Measurements from ENCODE around the gene STX5. TPM values are rescaled to one million over a fixed set of nuclear protein-coding genes. Genes with fewer than 3 reads are reported as not detected.

The STX5 gene
- total RNA-seq, 5 donors from 2014 or later (not counting 1 experiment from before 2014, with no cell fraction given), result 49.3 to 132 (median 58.0) TPM

- peaks cover 32 to 37% of the 10 kb centered on the region in 2 experiments for H3K4me1 ChIP-seq (ENCODE audit: control insufficient read depth in 1 of 2, extremely low read depth in 1 of 2, insufficient read depth in 2 of 2, low read length in 2 of 2)
- Mint-ChIP-seq H3K36me3 (peaks cover 38% of the 10 kb centered on the region), H3K27me3 (no peaks in the 10 kb centered on the region)
Measured at GRCh38 chr11:62855571-62856332, 23.9 kb upstream of the STX5 start.

GRCh38 chr11:62854825-62855570, 23.1 kb upstream of the STX5 start:
- Mint-ChIP-seq H3K9me3 (no peaks in the 10 kb centered on the region), H3K36me3 (peaks cover 38% of the 10 kb centered on the region), H3K4me3 (peak overlapping the region; percentile 93 to 98 (median 97)), H3K27ac (peak overlapping the region; percentile 94 to 96), H3K27me3 (no peaks in the 10 kb centered on the region), H3K4me1 (peaks cover 45 to 65% (median 63%) of the 10 kb centered on the region in 3 donors)
- peak in 1 of 35 experiments; percentile 26 for DNase-seq
- Histone ChIP-seq H3K27me3 (replicated peaks in 1 of 2; ENCODE audit: control insufficient read depth in 2 of 2, extremely low read depth in 1 of 2, insufficient read depth in 2 of 2, low read length in 1 of 2) (no peaks in the 10 kb centered on the region), H3K36me3 (ENCODE audit: control insufficient read depth in 2 of 2, extremely low read depth in 1 of 2, insufficient read depth in 1 of 2, low read length in 1 of 2) (peaks cover 0 to 33% of the 10 kb centered on the region in 2 donors), H3K9me3 (no peaks in the 10 kb centered on the region), H3K4me3 (ENCODE audit: control insufficient read depth in 1 of 2, extremely low read depth in 1 of 2, low read length in 1 of 2) (peak overlapping the region; percentile 81 to 100), H3K4me1 (ENCODE audit: control insufficient read depth in 1 of 2, extremely low read depth in 1 of 2, insufficient read depth in 2 of 2, low read length in 2 of 2) (peaks cover 32 to 40% of the 10 kb centered on the region in 2 experiments), H3K27ac (ENCODE audit: low read length) (peak overlapping the region; percentile 62)
- ChIA-PET CTCF (interaction anchor here (0.5 to 2.8 kb wide), 6 partner anchors 14 to 263 kb away, joined by 3 to 19 read pairs (median 4); partner anchors contain the start of genes B3GAT3 (in 1 of the 2) and ZBTB3 (in 1 of the 2)), POLR2A (interaction anchor here (0.5 to 6.5 kb wide), 31 partner anchors 11 to 349 kb away, joined by 3 to 71 read pairs (median 4); partner anchors contain the start of genes STX5 (in 2 of the 2), C11orf98 (in 1 of the 2), CSKMT (in 1 of the 2) and EEF1G (in 1 of the 2))
- peak in 1 of 4 experiments; percentile 7 for ATAC-seq (replicated peaks in 1 of 4)
- 0% methylated on average over 11 of the region's 15 CpGs for WGBS (ENCODE audit: insufficient coverage)

More at GRCh38 chr11:62855571-62856332, 23.9 kb upstream of the STX5 start:
- H3K4me1 Mint-ChIP-seq, result peaks cover 45 to 65% (median 63%) of the 10 kb centered on the region in 3 donors
- Histone ChIP-seq H3K36me3 (ENCODE audit: control insufficient read depth in 2 of 2, extremely low read depth in 1 of 2, insufficient read depth in 1 of 2, low read length in 1 of 2) (peaks cover 0 to 33% of the 10 kb centered on the region in 2 donors), H3K4me3 (ENCODE audit: control insufficient read depth in 1 of 2, extremely low read depth in 1 of 2, low read length in 1 of 2) (peak overlapping the region; percentile 81 to 100), H3K9me3 (no peaks in the 10 kb centered on the region), H3K27me3 (replicated peaks in 1 of 2; ENCODE audit: control insufficient read depth in 2 of 2, extremely low read depth in 1 of 2, insufficient read depth in 2 of 2, low read length in 1 of 2) (no peaks in the 10 kb centered on the region), H3K27ac (ENCODE audit: low read length) (peak overlapping the region; percentile 62)
- ATAC-seq (replicated peaks in 1 of 4), result peak; percentile 89 to 94 (median 92)
- ChIA-PET POLR2A (interaction anchor here (0.5 to 6.5 kb wide), 34 partner anchors 9 to 711 kb away, joined by 3 to 71 read pairs (median 4); partner anchors contain the start of genes C11orf98 (in 2 of the 2), CSKMT (in 2 of the 2), STX5 (in 2 of the 2) and LBHD1 (in 1 of the 2)), CTCF (interaction anchor here in 1 of 2 donors (0.5 to 2.8 kb wide), 12 partner anchors 8 to 282 kb away, joined by 3 to 19 read pairs (median 4); partner anchors contain the start of genes B3GAT3, HNRNPUL2, SLC3A2 and ZBTB3)
- DNase-seq, result peak; percentile 93 to 99 (median 96)
- no peaks in the 10 kb centered on the region for H3K9me3 Mint-ChIP-seq
- 0% methylated on average over 51 of the region's 54 CpGs for WGBS (ENCODE audit: insufficient coverage)
- peak overlapping the region; percentile 94 to 96 for H3K27ac Mint-ChIP-seq
- H3K4me3 Mint-ChIP-seq, result peak overlapping the region; percentile 93 to 98 (median 97)

- ChIA-PET CTCF (interaction anchor here (0.5 to 1.2 kb wide), 7 partner anchors 12 to 262 kb away, joined by 3 to 5 read pairs (median 3); partner anchors contain the start of gene SLC3A2 (in 1 of the 2)), POLR2A (interaction anchor here (0.5 to 6.5 kb wide), 29 partner anchors 8 to 430 kb away, joined by 3 to 71 read pairs (median 4); partner anchors contain the start of genes C11orf98 (in 1 of the 2), CSKMT (in 1 of the 2), EEF1G (in 1 of the 2) and LBHD1 (in 1 of the 2))
- H3K9me3 Mint-ChIP-seq, result no peaks in the 10 kb centered on the region
- peaks cover 0 to 33% of the 10 kb centered on the region in 2 donors for H3K36me3 ChIP-seq (ENCODE audit: control insufficient read depth in 2 of 2, extremely low read depth in 1 of 2, insufficient read depth in 1 of 2, low read length in 1 of 2)
- DNase-seq (no peak), ATAC-seq (replicated peaks in 1 of 4) (no peak)
- peaks cover 32 to 40% of the 10 kb centered on the region in 2 experiments for H3K4me1 ChIP-seq (ENCODE audit: control insufficient read depth in 1 of 2, extremely low read depth in 1 of 2, insufficient read depth in 2 of 2, low read length in 2 of 2)
- peaks cover 38% of the 10 kb centered on the region for H3K36me3 Mint-ChIP-seq
- H3K27me3 Mint-ChIP-seq, result no peaks in the 10 kb centered on the region
- no peaks in the 10 kb centered on the region for H3K9me3 ChIP-seq
- H3K4me3 ChIP-seq (ENCODE audit: control insufficient read depth in 1 of 2, extremely low read depth in 1 of 2, low read length in 1 of 2), result peak overlapping the region; percentile 81 to 100
- H3K27ac Mint-ChIP-seq, result peak overlapping the region; percentile 94 to 96
- peak overlapping the region; percentile 93 to 98 (median 97) for H3K4me3 Mint-ChIP-seq
- H3K27ac ChIP-seq (ENCODE audit: low read length), result peak overlapping the region; percentile 62
- no CpG with 5 or more reads among the region's 8 CpGs for WGBS (ENCODE audit: insufficient coverage)
- H3K27me3 ChIP-seq (replicated peaks in 1 of 2; ENCODE audit: control insufficient read depth in 2 of 2, extremely low read depth in 1 of 2, insufficient read depth in 2 of 2, low read length in 1 of 2), result no peaks in the 10 kb centered on the region
- H3K4me1 Mint-ChIP-seq, result peaks cover 45 to 65% (median 63%) of the 10 kb centered on the region in 3 donors
Measured at GRCh38 chr11:62854013-62854824, 22.4 kb upstream of the STX5 start.

GRCh38 chr11:62853279-62853965, 21.6 kb upstream of the STX5 start:
- Histone ChIP-seq H3K9me3 (no peaks in the 10 kb centered on the region), H3K27ac (ENCODE audit: low read length) (peak overlapping the region; percentile 15), H3K27me3 (replicated peaks in 1 of 2; ENCODE audit: control insufficient read depth in 2 of 2, extremely low read depth in 1 of 2, insufficient read depth in 2 of 2, low read length in 1 of 2) (no peaks in the 10 kb centered on the region), H3K4me3 (ENCODE audit: control insufficient read depth in 1 of 2, extremely low read depth in 1 of 2, low read length in 1 of 2) (peak overlapping the region; percentile 12 to 81), H3K36me3 (ENCODE audit: control insufficient read depth in 2 of 2, extremely low read depth in 1 of 2, insufficient read depth in 1 of 2, low read length in 1 of 2) (peaks cover 0 to 33% of the 10 kb centered on the region in 2 donors), H3K4me1 (ENCODE audit: control insufficient read depth in 1 of 2, extremely low read depth in 1 of 2, insufficient read depth in 2 of 2, low read length in 2 of 2) (peaks cover 32 to 40% of the 10 kb centered on the region in 2 experiments)
- H3K27me3 Mint-ChIP-seq, result no peaks in the 10 kb centered on the region
- peaks cover 46 to 67% (median 62%) of the 10 kb centered on the region in 3 donors for H3K4me1 Mint-ChIP-seq
- POLR2A ChIA-PET, result interaction anchor here (0.6 to 6.5 kb wide), 17 partner anchors 9 to 188 kb away, joined by 3 to 71 read pairs (median 4); partner anchors contain the start of genes C11orf98 (in 1 of the 2), CSKMT (in 1 of the 2), LBHD1 (in 1 of the 2) and SLC3A2 (in 1 of the 2)
- peak overlapping the region; percentile 94 to 96 for H3K27ac Mint-ChIP-seq
- WGBS (ENCODE audit: insufficient coverage), result 10% methylated on average over 2 of the region's 7 CpGs
- H3K4me3 Mint-ChIP-seq, result peak overlapping the region; percentile 93 to 98 (median 97)
- CTCF ChIA-PET, result interaction anchor here in 1 of 2 donors (1.1 to 1.2 kb wide), 4 partner anchors 11 to 67 kb away, joined by 3 to 4 read pairs (median 4); partner anchors contain the start of gene SLC3A2
- H3K9me3 Mint-ChIP-seq, result no peaks in the 10 kb centered on the region
- DNase-seq (peak in 1 of 35 experiments; percentile 52), ATAC-seq (replicated peaks in 1 of 4) (no peak)
- peaks cover 38% of the 10 kb centered on the region for H3K36me3 Mint-ChIP-seq

Measured in T-cell (primary cell).